NB4 (cell line): Measurements from ENCODE around the gene SH2D7.

ENCODE experiments used
- MAX ChIP-seq: IDR thresholded peaks from 2 replicates; pipeline ENCODE4 v1.6.1; 2011; ENCODE audit warnings: low read depth, low read length
- POLR2A ChIP-seq: IDR thresholded peaks from 2 replicates; pipeline ENCODE4 v1.6.1; 2011; ENCODE audit warnings: mild to moderate bottlenecking; ENCODE audit not compliant: insufficient read length; ENCODE audit errors: extremely low read depth

- TF ChIP-seq POLR2A (no peak), MAX (no peak)
These were observed 32.9 kb downstream of the SH2D7 start for GRCh38 chr15:78125267-78125666.
